Measurements from ENCODE around the gene SIL1. TPM values are rescaled to one million over a fixed set of nuclear protein-coding genes. Genes with fewer than 3 reads are reported as not detected.

Gene SIL1
- total and polyA plus RNA-seq, 9 of the 15 experiments (the other 6 are each of a cell fraction or from before 2014, with no cell fraction given) = 1.3 to 30.5 (median 18.1) TPM

- no peaks in the 10 kb centered on the region for H3K79me2 ChIP-seq (ENCODE audit: control insufficient read depth, insufficient read depth, low read length)
- in situ Hi-C loops (cut with MboI) (no loop called here), intact Hi-C loops (cut with micrococcal nuclease) (no loop called here)
- no peaks in the 10 kb centered on the region for H3K9me3 ChIP-seq (replicated peaks; ENCODE audit: control insufficient read depth, insufficient read depth, low read depth, low read length)
- FAIRE-seq = no peak
- DNase-seq (ENCODE audit: extremely low read depth in 1 of 4, low spot score in 3 of 4) = peak; percentile 43 to 68 (median 52)
- no peaks in the 10 kb centered on the region for H4K20me1 ChIP-seq (replicated peaks; ENCODE audit: control insufficient read depth, insufficient read depth, low read length)
- H3K27me3 ChIP-seq (ENCODE audit: control insufficient read depth in 2 of 2, insufficient read depth in 2 of 2, low read length in 2 of 2) = no peaks in the 10 kb centered on the region
- WGBS (ENCODE audit: insufficient coverage, low coverage, missing lambda C conversion rate) = 6% methylated on average over 4 of the region's 4 CpGs
- ChIA-PET POLR2A (interaction anchor here (0.5 to 1.2 kb wide), 3 partner anchors 8 to 353 kb away, joined by 3 read pairs; no protein-coding TSS in a partner anchor), CTCF (ENCODE audit: low intra/inter-chr PET ratio) (interaction anchor here (0.7 kb wide), 1 partner anchor 605 kb away, joined by 6 read pairs; no protein-coding TSS in a partner anchor)
- peak overlapping the region; percentile 57; the same call in 1 of the 2 replicates for H2AFZ ChIP-seq (ENCODE audit: low read depth, low read length)
- H3K4me1 ChIP-seq (replicated peaks in 1 of 2; ENCODE audit: control insufficient read depth in 2 of 2, insufficient read depth in 2 of 2, low read length in 2 of 2) = peaks cover 0 to 10% of the 10 kb centered on the region in 2 experiments; a peak in 2 of 5 replicates
- H3K4me2 ChIP-seq (ENCODE audit: insufficient read depth, low read length) = peak overlapping the region; percentile 28; the same call in 1 of the 2 replicates
- 0 out of 3 replicates have a peak overlapping the region, but pooled peaks have one; percentile 39 for H3K27ac ChIP-seq (ENCODE audit: extremely low read depth, low read depth, low read length)
- no peaks in the 10 kb centered on the region for H3K36me3 ChIP-seq (ENCODE audit: control insufficient read depth, insufficient read depth, low read length)
- H3K9me1 ChIP-seq (ENCODE audit: control insufficient read depth, insufficient read depth, low read length) = no peaks in the 10 kb centered on the region
- ATAC-seq = peak; percentile 69
- no TSS peak for BruUV-seq (replicated peaks)
- H3K4me3 ChIP-seq = no peak overlapping the region
- H3K9ac ChIP-seq (ENCODE audit: insufficient read depth in 1 of 2, low read depth in 2 of 2, low read length in 2 of 2) = no peak overlapping the region
- TF ChIP-seq COPS2 (conservative IDR thresholded peaks at IDR 0.05) (no peak), EP300 (IDR thresholded peaks at IDR 0.05; ENCODE audit: low read length) (peak; percentile 12; the same call in 1 of the 2 replicates), JUND (IDR thresholded peaks at IDR 0.05; ENCODE audit: borderline replicate concordance, low read depth, low read length) (peak; percentile 84), JUND (tag; IDR thresholded peaks at IDR 0.05; ENCODE audit: borderline replicate concordance, low read depth, low read length) (no peak), JUN (IDR thresholded peaks at IDR 0.05; ENCODE audit: borderline replicate concordance, low read depth, low read length) (peak; percentile 26; the same call in 1 of the 2 replicates), JUN (CRISPR knock-in tag; IDR thresholded peaks at IDR 0.05; ENCODE audit: borderline replicate concordance) (no peak), ETV1 (tag; conservative IDR thresholded peaks at IDR 0.05; ENCODE audit: low read depth) (0 out of 2 replicates have a peak, but pooled peaks have one; percentile 52), RHOXF2B (CRISPR knock-in tag; conservative IDR thresholded peaks at IDR 0.05) (no peak)
- TF ChIP-seq, protein P1, sequence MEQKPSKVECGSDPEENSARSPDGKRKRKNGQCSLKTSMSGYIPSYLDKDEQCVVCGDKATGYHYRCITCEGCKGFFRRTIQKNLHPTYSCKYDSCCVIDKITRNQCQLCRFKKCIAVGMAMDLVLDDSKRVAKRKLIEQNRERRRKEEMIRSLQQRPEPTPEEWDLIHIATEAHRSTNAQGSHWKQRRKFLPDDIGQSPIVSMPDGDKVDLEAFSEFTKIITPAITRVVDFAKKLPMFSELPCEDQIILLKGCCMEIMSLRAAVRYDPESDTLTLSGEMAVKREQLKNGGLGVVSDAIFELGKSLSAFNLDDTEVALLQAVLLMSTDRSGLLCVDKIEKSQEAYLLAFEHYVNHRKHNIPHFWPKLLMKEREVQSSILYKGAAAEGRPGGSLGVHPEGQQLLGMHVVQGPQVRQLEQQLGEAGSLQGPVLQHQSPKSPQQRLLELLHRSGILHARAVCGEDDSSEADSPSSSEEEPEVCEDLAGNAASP (IDR thresholded peaks at IDR 0.05) = no peak
- TF ChIP-seq, protein P2, sequence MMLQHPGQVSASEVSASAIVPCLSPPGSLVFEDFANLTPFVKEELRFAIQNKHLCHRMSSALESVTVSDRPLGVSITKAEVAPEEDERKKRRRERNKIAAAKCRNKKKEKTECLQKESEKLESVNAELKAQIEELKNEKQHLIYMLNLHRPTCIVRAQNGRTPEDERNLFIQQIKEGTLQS (IDR thresholded peaks at IDR 0.05) = peak; percentile 52
- TF ChIP-seq, protein P2 (CRISPR knock-in tag; conservative IDR thresholded peaks at IDR 0.05) = no peak
- TF ChIP-seq, protein P3, sequence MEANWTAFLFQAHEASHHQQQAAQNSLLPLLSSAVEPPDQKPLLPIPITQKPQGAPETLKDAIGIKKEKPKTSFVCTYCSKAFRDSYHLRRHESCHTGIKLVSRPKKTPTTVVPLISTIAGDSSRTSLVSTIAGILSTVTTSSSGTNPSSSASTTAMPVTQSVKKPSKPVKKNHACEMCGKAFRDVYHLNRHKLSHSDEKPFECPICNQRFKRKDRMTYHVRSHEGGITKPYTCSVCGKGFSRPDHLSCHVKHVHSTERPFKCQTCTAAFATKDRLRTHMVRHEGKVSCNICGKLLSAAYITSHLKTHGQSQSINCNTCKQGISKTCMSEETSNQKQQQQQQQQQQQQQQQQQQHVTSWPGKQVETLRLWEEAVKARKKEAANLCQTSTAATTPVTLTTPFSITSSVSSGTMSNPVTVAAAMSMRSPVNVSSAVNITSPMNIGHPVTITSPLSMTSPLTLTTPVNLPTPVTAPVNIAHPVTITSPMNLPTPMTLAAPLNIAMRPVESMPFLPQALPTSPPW (CRISPR knock-in tag; IDR thresholded peaks at IDR 0.05) = peak; percentile 61
These were observed 48.2 kb upstream of the SIL1 start for GRCh38 chr5:139246394-139246793.
